ENCODE results near the gene RNF19B. TPM values are rescaled to one million over a fixed set of nuclear protein-coding genes. Genes with fewer than 3 reads are reported as not detected.

Gene RNF19B, protein sequence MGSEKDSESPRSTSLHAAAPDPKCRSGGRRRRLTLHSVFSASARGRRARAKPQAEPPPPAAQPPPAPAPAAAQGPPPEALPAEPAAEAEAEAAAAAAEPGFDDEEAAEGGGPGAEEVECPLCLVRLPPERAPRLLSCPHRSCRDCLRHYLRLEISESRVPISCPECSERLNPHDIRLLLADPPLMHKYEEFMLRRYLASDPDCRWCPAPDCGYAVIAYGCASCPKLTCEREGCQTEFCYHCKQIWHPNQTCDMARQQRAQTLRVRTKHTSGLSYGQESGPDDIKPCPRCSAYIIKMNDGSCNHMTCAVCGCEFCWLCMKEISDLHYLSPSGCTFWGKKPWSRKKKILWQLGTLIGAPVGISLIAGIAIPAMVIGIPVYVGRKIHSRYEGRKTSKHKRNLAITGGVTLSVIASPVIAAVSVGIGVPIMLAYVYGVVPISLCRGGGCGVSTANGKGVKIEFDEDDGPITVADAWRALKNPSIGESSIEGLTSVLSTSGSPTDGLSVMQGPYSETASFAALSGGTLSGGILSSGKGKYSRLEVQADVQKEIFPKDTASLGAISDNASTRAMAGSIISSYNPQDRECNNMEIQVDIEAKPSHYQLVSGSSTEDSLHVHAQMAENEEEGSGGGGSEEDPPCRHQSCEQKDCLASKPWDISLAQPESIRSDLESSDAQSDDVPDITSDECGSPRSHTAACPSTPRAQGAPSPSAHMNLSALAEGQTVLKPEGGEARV
- total RNA-seq: 10 to 100 TPM; 28.7 to 44.8 (median 30.3) TPM
- 19.8 TPM for total RNA-seq (2013)
- 25.1 to 94.9 (median 43.3) reads per million in 29 experiments for total RNA-seq

DNA sequence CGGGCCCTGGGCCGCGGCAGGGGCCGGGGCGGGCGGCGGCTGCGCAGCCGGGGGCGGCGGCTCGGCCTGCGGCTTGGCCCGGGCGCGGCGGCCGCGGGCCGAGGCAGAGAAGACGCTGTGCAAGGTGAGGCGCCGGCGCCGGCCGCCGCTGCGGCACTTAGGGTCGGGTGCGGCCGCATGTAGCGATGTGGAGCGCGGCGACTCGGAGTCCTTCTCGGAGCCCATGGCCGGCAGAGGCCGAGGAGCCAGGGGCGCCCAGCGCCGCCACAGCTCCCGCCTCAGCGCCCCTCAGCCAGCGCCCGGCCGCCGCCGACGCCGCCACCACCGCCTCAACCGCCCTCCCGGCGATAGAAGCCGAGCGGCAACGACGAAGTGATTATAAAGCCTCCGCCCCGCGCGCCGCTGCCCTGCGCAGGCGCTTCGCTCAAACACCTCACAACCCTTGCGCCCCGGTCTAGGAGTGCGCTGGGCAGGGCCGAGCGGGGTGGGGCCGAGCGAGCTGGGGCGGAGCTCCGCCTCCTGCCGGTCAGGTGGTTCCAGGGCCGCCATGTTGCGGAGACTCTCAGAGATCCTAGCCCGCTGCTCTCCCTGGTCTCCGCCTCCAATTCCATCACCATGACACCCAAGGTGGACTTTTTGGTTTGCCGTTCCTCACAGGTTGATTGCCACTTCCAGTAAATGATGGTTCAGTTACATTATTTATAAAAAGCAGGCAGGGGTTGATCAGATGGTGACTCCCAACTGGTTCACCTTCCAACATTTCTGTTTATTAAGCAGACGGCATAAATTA lies at the start of gene RNF19B:
TSS of gene RNF19B (minus strand) at position 349 of the 790 bp plus-strand sequence. CDS start at position 225, 124 bp downstream.
- CTCF ChIA-PET: interaction anchor here in 1 of 2 donors (1.0 to 1.7 kb wide), 2 partner anchors 16 to 163 kb away, joined by 6 to 12 read pairs; no protein-coding TSS in a partner anchor
- H3K4me3 ChIP-seq (ENCODE audit: control insufficient read depth in 1 of 2, extremely low read depth in 1 of 2, low read length in 1 of 2): peak within 1 kb of the TSS; percentile 62 to 65

DNA sequence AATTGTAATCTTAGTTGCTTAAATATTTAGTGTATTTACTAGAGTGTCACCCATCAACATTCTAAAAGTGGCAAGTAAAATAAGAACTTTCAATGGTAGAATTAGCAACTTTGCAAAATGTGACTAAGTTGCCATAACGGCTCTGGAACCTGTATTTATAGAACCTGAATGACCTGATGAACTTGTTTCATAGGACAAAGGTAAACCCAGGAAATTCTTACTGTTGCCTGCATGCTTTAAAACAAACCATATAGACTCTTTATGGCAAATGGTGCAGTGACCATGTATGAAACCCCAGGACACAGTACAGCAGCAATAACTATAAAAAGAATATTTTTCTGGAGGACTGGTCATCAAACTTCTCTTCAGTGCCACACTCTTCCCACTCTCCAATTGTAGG lies 49.2 kb upstream of the RNF19B start:
- H3K4me1 ChIP-seq (ENCODE audit: control insufficient read depth in 1 of 2, extremely low read depth in 1 of 2, insufficient read depth in 2 of 2, low read length in 2 of 2): no peaks in the 10 kb centered on the region
- CTCF ChIA-PET: no interaction called here
- H3K27ac Mint-ChIP-seq: no peak overlapping the region

More for the DNA sequence above, at the start of gene RNF19B:
- ATAC-seq (replicated peaks in 1 of 4) (peak; percentile 92 to 94 (median 94)), DNase-seq (peak; percentile 82 to 96 (median 89))
- peaks cover 4% of the 10 kb centered on the region for H3K36me3 Mint-ChIP-seq
- H3K9me3 Mint-ChIP-seq: no peaks in the 10 kb centered on the region
- H3K4me1 ChIP-seq (ENCODE audit: control insufficient read depth in 1 of 2, extremely low read depth in 1 of 2, insufficient read depth in 2 of 2, low read length in 2 of 2): peaks cover 15 to 22% of the 10 kb centered on the region in 2 experiments
- peak within 1 kb of the TSS; percentile 82 to 88 (median 85) for H3K4me3 Mint-ChIP-seq
- H3K27me3 Mint-ChIP-seq: no peaks in the 10 kb centered on the region
- POLR2A ChIA-PET: interaction anchor here in 1 of 2 donors (0.6 to 2.0 kb wide), 7 partner anchors 16 to 764 kb away, joined by 3 to 16 read pairs (median 4); partner anchors contain the start of genes AZIN2 and CCDC28B
- H3K27me3 ChIP-seq (replicated peaks in 1 of 2; ENCODE audit: control insufficient read depth in 2 of 2, extremely low read depth in 1 of 2, insufficient read depth in 2 of 2, low read length in 1 of 2): no peaks in the 10 kb centered on the region
- peaks cover 31 to 36% (median 34%) of the 10 kb centered on the region in 3 donors for H3K4me1 Mint-ChIP-seq
- H3K9me3 ChIP-seq: no peaks in the 10 kb centered on the region
- H3K36me3 ChIP-seq (ENCODE audit: control insufficient read depth in 2 of 2, extremely low read depth in 1 of 2, insufficient read depth in 1 of 2, low read length in 1 of 2): no peaks in the 10 kb centered on the region
- peak within 1 kb of the TSS; percentile 81 for H3K27ac ChIP-seq (ENCODE audit: low read length)
- under 1% methylated on average over 74 of the region's 83 CpGs for WGBS (ENCODE audit: insufficient coverage)
- peak within 1 kb of the TSS; percentile 92 to 93 for H3K27ac Mint-ChIP-seq

DNA sequence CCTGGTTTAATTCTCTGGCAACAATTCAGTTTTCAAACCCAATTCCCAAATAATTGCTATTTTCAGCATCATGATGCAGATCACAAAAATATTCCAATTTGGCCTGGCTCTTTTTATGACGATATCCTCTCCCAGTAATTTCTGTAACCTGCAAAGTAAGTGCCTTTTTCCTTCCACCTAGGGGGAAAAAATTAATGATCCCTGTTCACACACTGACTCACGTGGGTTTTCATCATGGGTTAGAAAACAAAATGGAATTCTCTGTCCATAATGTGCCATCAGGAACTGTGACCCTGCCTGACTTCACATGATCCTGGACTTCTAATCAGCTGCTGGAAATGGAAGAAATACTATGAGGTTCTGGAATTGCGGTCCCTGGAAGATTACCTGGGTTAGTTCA lies 47.6 kb upstream of the RNF19B start:
- Mint-ChIP-seq H3K27me3 (no peaks in the 10 kb centered on the region), H3K4me3 (no peak overlapping the region), H3K36me3 (peaks cover 55% of the 10 kb centered on the region), H3K27ac (no peak overlapping the region), H3K4me1 (no peaks in the 10 kb centered on the region), H3K9me3 (no peaks in the 10 kb centered on the region)
- no peak overlapping the region for H3K27ac ChIP-seq (ENCODE audit: low read length)
- DNase-seq: no peak
- WGBS (ENCODE audit: insufficient coverage): 100% methylated on average over 1 of the region's 3 CpGs
- ChIA-PET POLR2A (no interaction called here), CTCF (no interaction called here)
- H3K9me3 ChIP-seq: no peaks in the 10 kb centered on the region
- no peak for ATAC-seq (replicated peaks in 1 of 4)
- peaks cover 12 to 74% of the 10 kb centered on the region in 2 donors for H3K36me3 ChIP-seq (ENCODE audit: control insufficient read depth in 2 of 2, extremely low read depth in 1 of 2, insufficient read depth in 1 of 2, low read length in 1 of 2)
- no peaks in the 10 kb centered on the region for H3K4me1 ChIP-seq (ENCODE audit: control insufficient read depth in 1 of 2, extremely low read depth in 1 of 2, insufficient read depth in 2 of 2, low read length in 2 of 2)
- no peaks in the 10 kb centered on the region for H3K27me3 ChIP-seq (replicated peaks in 1 of 2; ENCODE audit: control insufficient read depth in 2 of 2, extremely low read depth in 1 of 2, insufficient read depth in 2 of 2, low read length in 1 of 2)
- H3K4me3 ChIP-seq (ENCODE audit: control insufficient read depth in 1 of 2, extremely low read depth in 1 of 2, low read length in 1 of 2): no peak overlapping the region

More for the DNA sequence above, 49.2 kb upstream of the RNF19B start:
- no peaks in the 10 kb centered on the region for H3K4me1 Mint-ChIP-seq
- H3K9me3 Mint-ChIP-seq: no peaks in the 10 kb centered on the region
- 86% methylated on average over 1 of the region's 1 CpG for WGBS (ENCODE audit: insufficient coverage)
- no peak overlapping the region for H3K4me3 Mint-ChIP-seq
- Histone ChIP-seq H3K27me3 (replicated peaks in 1 of 2; ENCODE audit: control insufficient read depth in 2 of 2, extremely low read depth in 1 of 2, insufficient read depth in 2 of 2, low read length in 1 of 2) (no peaks in the 10 kb centered on the region), H3K36me3 (ENCODE audit: control insufficient read depth in 2 of 2, extremely low read depth in 1 of 2, insufficient read depth in 1 of 2, low read length in 1 of 2) (peaks cover 20 to 67% of the 10 kb centered on the region in 2 donors), H3K27ac (ENCODE audit: low read length) (no peak overlapping the region), H3K4me3 (ENCODE audit: control insufficient read depth in 1 of 2, extremely low read depth in 1 of 2, low read length in 1 of 2) (no peak overlapping the region), H3K9me3 (no peaks in the 10 kb centered on the region)
- no peak for DNase-seq
- peaks cover 58% of the 10 kb centered on the region for H3K36me3 Mint-ChIP-seq
- POLR2A ChIA-PET: interaction anchor here in 1 of 2 donors (0.6 kb wide), 1 partner anchor 336 kb away, joined by 3 read pairs; no protein-coding TSS in a partner anchor
- ATAC-seq (replicated peaks in 1 of 4): no peak
- no peaks in the 10 kb centered on the region for H3K27me3 Mint-ChIP-seq

DNA sequence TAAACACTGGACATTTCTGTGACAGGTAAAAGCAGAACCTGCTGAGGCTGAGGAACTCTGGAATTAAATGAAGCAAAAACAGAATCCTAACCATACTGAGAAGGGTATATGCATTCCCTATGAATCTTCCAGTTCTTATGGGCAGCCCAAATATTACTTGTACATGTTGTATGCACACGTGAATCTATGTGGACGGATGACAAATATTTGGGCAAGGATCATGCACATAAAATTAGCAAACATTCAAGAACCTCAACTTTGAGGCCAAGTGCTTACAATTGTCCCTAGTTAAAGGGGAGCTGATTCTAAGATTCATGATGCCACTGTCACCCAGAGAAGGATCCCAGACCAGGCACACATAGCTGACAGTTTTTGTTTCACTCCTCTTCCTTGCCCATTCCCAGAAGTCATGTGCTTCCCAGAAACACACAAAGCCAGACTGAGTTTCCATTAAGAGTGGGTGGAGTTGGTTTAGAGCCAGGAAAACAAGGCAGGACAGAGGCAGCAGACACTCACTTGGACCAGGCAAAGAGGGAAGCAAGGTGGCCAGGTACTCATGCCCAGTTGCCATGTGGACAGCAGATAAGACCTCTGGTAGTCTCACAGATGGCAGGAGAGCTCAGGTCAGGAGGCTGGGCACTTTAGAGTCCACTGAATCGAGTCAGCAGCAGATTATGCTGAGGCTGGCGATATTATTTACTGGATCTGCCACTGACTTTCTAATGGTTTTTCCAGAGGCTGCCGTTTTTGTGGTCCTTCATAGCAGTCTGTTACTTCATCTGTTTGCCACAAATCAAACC lies 46.5 kb upstream of the RNF19B start:
- POLR2A ChIA-PET: no interaction called here
- CTCF ChIA-PET: no interaction called here
- DNase-seq (no peak), ATAC-seq (replicated peaks in 1 of 4) (no peak)
- no peak overlapping the region for H3K4me3 ChIP-seq (ENCODE audit: control insufficient read depth in 1 of 2, extremely low read depth in 1 of 2, low read length in 1 of 2)
- H3K27ac ChIP-seq (ENCODE audit: low read length): no peak overlapping the region
- no peaks in the 10 kb centered on the region for H3K27me3 ChIP-seq (replicated peaks in 1 of 2; ENCODE audit: control insufficient read depth in 2 of 2, extremely low read depth in 1 of 2, insufficient read depth in 2 of 2, low read length in 1 of 2)
- H3K9me3 Mint-ChIP-seq: no peaks in the 10 kb centered on the region
- 100% methylated on average over 2 of the region's 5 CpGs for WGBS (ENCODE audit: insufficient coverage)
- no peaks in the 10 kb centered on the region for H3K4me1 ChIP-seq (ENCODE audit: control insufficient read depth in 1 of 2, extremely low read depth in 1 of 2, insufficient read depth in 2 of 2, low read length in 2 of 2)
- H3K4me3 Mint-ChIP-seq: no peak overlapping the region
- no peaks in the 10 kb centered on the region for H3K27me3 Mint-ChIP-seq
- peaks cover 55% of the 10 kb centered on the region for H3K36me3 Mint-ChIP-seq
- H3K27ac Mint-ChIP-seq: peak overlapping the region in 1 of 2 donors; percentile 36
- H3K4me1 Mint-ChIP-seq: no peaks in the 10 kb centered on the region
- H3K36me3 ChIP-seq (ENCODE audit: control insufficient read depth in 2 of 2, extremely low read depth in 1 of 2, insufficient read depth in 1 of 2, low read length in 1 of 2): peaks cover 12 to 72% of the 10 kb centered on the region in 2 donors
- H3K9me3 ChIP-seq: no peaks in the 10 kb centered on the region

GRCh38 chr1:33009561-33009960 lies 45.0 kb upstream of the RNF19B start:
- H3K27ac Mint-ChIP-seq: no peak overlapping the region
- peaks cover 54% of the 10 kb centered on the region for H3K36me3 Mint-ChIP-seq
- Histone ChIP-seq H3K4me3 (ENCODE audit: control insufficient read depth in 1 of 2, extremely low read depth in 1 of 2, low read length in 1 of 2) (no peak overlapping the region), H3K27ac (ENCODE audit: low read length) (no peak overlapping the region), H3K27me3 (replicated peaks in 1 of 2; ENCODE audit: control insufficient read depth in 2 of 2, extremely low read depth in 1 of 2, insufficient read depth in 2 of 2, low read length in 1 of 2) (no peaks in the 10 kb centered on the region), H3K4me1 (ENCODE audit: control insufficient read depth in 1 of 2, extremely low read depth in 1 of 2, insufficient read depth in 2 of 2, low read length in 2 of 2) (no peaks in the 10 kb centered on the region), H3K36me3 (ENCODE audit: control insufficient read depth in 2 of 2, extremely low read depth in 1 of 2, insufficient read depth in 1 of 2, low read length in 1 of 2) (peaks cover 12 to 64% of the 10 kb centered on the region in 2 donors), H3K9me3 (no peaks in the 10 kb centered on the region)
- no peaks in the 10 kb centered on the region for H3K4me1 Mint-ChIP-seq
- WGBS (ENCODE audit: insufficient coverage): no CpG with 5 or more reads among the region's 1 CpG
- POLR2A ChIA-PET: no interaction called here
- DNase-seq (no peak), ATAC-seq (replicated peaks in 1 of 4) (no peak)
- H3K27me3 Mint-ChIP-seq: no peaks in the 10 kb centered on the region
- no peaks in the 10 kb centered on the region for H3K9me3 Mint-ChIP-seq
- CTCF ChIA-PET: interaction anchor here (0.6 to 1.3 kb wide), 3 partner anchors 76 to 468 kb away, joined by 3 read pairs; no protein-coding TSS in a partner anchor
- H3K4me3 Mint-ChIP-seq: no peak overlapping the region

Measured in T-cell (primary cell).